Tibial nerve (tissue), 4 donors: Measurements from ENCODE around the gene IL20. TPM values are rescaled to one million over a fixed set of nuclear protein-coding genes. Genes with fewer than 3 reads are reported as not detected.

Source experiments
- DNase-seq, 2 donors: peaks; one replicate each; pipeline ENCODE4 v3.0.0-alpha.2; 2019; ENCODE audit warnings: low spot score in 2 of 2
- H3K27ac ChIP-seq, 4 donors: fragments of 200-600 bp; sonication (generic) in 3 of 4; one replicate each; pipeline ENCODE4 v1.5.1; 2017 to 2019; ENCODE audit warnings: mild to moderate bottlenecking in 1 of 4
- H3K27me3 ChIP-seq, 2 donors: fragments of 200-600 bp; sonication (generic) in 1 of 2; one replicate each; pipeline versions ENCODE4 v1.5.1 to v1.6.0; 2017 to 2019
- H3K36me3 ChIP-seq, 3 donors: fragments of 200-600 bp; sonication (generic); one replicate each; pipeline ENCODE4 v1.5.1; 2018 to 2019
- H3K4me1 ChIP-seq, 4 donors: fragments of 200-600 bp; sonication (generic) in 3 of 4; one replicate each; pipeline ENCODE4 v1.5.1; 2017 to 2019
- H3K4me3 ChIP-seq, 4 donors: fragments of 200-600 bp; sonication (generic) in 3 of 4; one replicate each; pipeline ENCODE4 v1.5.1; 2017 to 2019; ENCODE audit warnings: mild to moderate bottlenecking in 1 of 4, moderate library complexity in 1 of 4
- H3K9me3 ChIP-seq, 4 donors: fragments of 200-600 bp; sonication (generic) in 3 of 4; one replicate each; pipeline ENCODE4 v1.5.1; 2017 to 2019
- EP300 ChIP-seq, 2 donors: sonication (generic); formaldehyde crosslinking; IDR thresholded peaks; one replicate each; pipeline ENCODE4 v1.6.1; 2017; ENCODE audit warnings: antibody characterized with exemption in 2 of 2, mild to moderate bottlenecking in 1 of 2
- POLR2A ChIP-seq, 2 donors: fragments of 450-650 bp; IDR thresholded peaks; one replicate each; pipeline ENCODE4 v1.6.1; 2017; ENCODE audit warnings: antibody characterized with exemption in 2 of 2, mild to moderate bottlenecking in 2 of 2, moderate library complexity in 2 of 2
- WGBS, 2 donors: methylation state at CpG; one replicate each; pipeline ENCODE4 v1.1.5; 2018; 5-methylcytosine and 5-hydroxymethylcytosine counted together
- total RNA-seq, 4 donors: library from RNA; depleted of rRNA; stranded (reverse); fragments of >200 nt; gene quantifications; one replicate each; pipeline ENCODE4 v1.1.0, GENCODE V29; 2016
- TF ChIP-seq, protein P1 (sequence below), 5 experiments: fragments of 200-600 bp in 3 of 5; fragments of 450-650 bp in 2 of 5; sonication (generic) in 3 of 5; IDR thresholded peaks; one replicate each; pipeline ENCODE4 v1.5.1; 2016 to 2019; ENCODE audit warnings: antibody characterized with exemption in 5 of 5, mild to moderate bottlenecking in 3 of 5, moderate library complexity in 2 of 5

The IL20 gene
- total RNA-seq, 4 donors from 2014 or later = not detected

GRCh38 chr1:206890125-206891060, 25.0 kb downstream of the IL20 start:
- Histone ChIP-seq H3K27me3 (peaks cover 0 to 13% of the 10 kb centered on the region in 2 donors), H3K27ac (no peak overlapping the region), H3K9me3 (no peaks in the 10 kb centered on the region), H3K36me3 (no peaks in the 10 kb centered on the region), H3K4me1 (no peaks in the 10 kb centered on the region), H3K4me3 (no peak overlapping the region)
- 75 to 77% methylated on average over 15 of the region's 15 CpGs for WGBS, 2 donors
- no peak for DNase-seq
- TF ChIP-seq EP300 (IDR thresholded peaks at IDR 0.05) (peak; percentile 49), POLR2A (IDR thresholded peaks at IDR 0.05) (no peak)

GRCh38 chr1:206891412-206891811, 26.0 kb downstream of the IL20 start:
- no peaks in the 10 kb centered on the region for H3K4me1 ChIP-seq
- H3K9me3 ChIP-seq = no peaks in the 10 kb centered on the region
- TF ChIP-seq, protein P1, sequence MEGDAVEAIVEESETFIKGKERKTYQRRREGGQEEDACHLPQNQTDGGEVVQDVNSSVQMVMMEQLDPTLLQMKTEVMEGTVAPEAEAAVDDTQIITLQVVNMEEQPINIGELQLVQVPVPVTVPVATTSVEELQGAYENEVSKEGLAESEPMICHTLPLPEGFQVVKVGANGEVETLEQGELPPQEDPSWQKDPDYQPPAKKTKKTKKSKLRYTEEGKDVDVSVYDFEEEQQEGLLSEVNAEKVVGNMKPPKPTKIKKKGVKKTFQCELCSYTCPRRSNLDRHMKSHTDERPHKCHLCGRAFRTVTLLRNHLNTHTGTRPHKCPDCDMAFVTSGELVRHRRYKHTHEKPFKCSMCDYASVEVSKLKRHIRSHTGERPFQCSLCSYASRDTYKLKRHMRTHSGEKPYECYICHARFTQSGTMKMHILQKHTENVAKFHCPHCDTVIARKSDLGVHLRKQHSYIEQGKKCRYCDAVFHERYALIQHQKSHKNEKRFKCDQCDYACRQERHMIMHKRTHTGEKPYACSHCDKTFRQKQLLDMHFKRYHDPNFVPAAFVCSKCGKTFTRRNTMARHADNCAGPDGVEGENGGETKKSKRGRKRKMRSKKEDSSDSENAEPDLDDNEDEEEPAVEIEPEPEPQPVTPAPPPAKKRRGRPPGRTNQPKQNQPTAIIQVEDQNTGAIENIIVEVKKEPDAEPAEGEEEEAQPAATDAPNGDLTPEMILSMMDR (IDR thresholded peaks at IDR 0.05) = no peak
- TF ChIP-seq POLR2A (IDR thresholded peaks at IDR 0.05) (no peak), EP300 (IDR thresholded peaks at IDR 0.05) (no peak)
- no peak overlapping the region for H3K4me3 ChIP-seq
- H3K27me3 ChIP-seq = peaks cover 0 to 13% of the 10 kb centered on the region in 2 donors
- H3K36me3 ChIP-seq = no peaks in the 10 kb centered on the region
- DNase-seq = no peak
- 80 to 83% methylated on average over 1 of the region's 1 CpG for WGBS, 2 donors
- no peak overlapping the region for H3K27ac ChIP-seq

DNA sequence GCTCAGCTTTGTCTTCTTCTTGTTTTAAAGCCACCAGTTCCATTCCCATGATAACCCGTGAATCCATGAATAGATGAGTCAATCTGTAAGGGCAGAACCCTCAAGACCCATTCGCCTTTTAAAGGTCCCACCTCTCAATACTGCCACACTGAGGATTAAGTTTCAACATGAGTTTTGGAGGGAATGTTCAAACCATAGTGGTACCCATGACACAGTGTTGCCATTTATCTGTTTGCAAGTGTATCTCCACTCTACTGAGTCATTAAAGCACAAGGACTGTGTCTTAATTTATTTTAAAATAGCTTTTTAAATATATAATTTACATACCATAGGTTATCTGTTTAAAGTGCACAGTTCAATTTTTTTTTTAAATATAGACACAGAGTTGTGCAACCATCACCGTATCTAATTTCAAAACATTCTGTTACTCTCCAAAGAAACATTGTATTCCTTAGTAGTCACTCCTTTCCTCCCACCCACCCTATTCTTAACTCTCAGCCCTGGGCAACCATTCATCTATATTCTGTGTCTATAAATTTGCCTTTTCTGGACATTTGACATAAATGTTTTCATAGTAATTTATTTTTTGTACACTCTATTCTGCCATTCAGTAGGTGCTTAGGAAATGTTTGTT, 27.0 kb downstream of the IL20 start:
- Histone ChIP-seq H3K4me3 (no peak overlapping the region), H3K36me3 (no peaks in the 10 kb centered on the region), H3K27me3 (peaks cover 0 to 13% of the 10 kb centered on the region in 2 donors), H3K27ac (no peak overlapping the region), H3K4me1 (no peaks in the 10 kb centered on the region), H3K9me3 (no peaks in the 10 kb centered on the region)
- no peak for DNase-seq
- no peak for TF ChIP-seq EP300 (IDR thresholded peaks at IDR 0.05)
- no peak for TF ChIP-seq POLR2A (IDR thresholded peaks at IDR 0.05)
- TF ChIP-seq, protein P1 (IDR thresholded peaks at IDR 0.05) = no peak
- 74 to 76% methylated on average over 3 of the region's 3 CpGs for WGBS, 2 donors

DNA sequence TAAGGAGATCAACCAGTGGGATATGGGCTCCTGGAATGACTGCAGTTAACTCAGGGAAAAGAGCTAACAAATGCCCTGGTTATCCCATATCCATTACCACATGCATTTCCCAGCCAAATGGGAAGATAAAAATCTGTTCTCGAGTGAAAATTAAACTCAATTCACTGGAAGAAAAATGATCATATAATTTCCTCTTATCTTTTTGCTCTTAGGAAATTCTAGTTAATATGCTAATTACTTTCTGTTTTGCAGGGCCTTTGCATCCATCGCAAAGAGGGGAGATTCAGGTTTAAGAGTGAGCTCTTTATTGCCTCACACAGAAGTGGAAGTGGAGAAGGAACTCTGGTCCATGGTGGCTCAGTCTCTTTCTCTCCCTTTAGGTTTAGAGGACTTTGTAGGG, 28.0 kb downstream of the IL20 start:
- 80 to 87% methylated on average over 2 of the region's 2 CpGs for WGBS, 2 donors
- TF ChIP-seq, protein P1 (IDR thresholded peaks at IDR 0.05) = no peak
- TF ChIP-seq POLR2A (IDR thresholded peaks at IDR 0.05) (no peak), EP300 (IDR thresholded peaks at IDR 0.05) (no peak)

DNA sequence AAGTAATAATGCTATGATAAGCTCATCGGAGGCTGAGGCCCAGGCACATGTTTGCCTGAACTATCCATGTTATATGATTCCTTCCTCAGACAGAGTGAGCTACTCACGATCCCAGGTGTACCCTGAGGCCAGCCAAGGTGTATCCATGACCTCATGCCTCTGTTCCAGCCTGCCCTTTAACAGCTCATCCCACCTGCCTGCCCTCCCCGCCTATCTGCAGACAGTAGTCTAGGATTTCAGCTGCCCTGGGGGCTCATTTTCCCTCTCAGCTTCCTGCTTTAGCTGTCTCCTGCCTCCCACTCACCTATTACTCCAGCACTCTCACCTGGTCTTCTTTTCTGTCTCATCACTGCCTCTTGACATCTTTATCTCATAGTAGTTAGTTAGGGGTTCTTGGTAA, 29.9 kb downstream of the IL20 start:
- H3K4me1 ChIP-seq = no peaks in the 10 kb centered on the region
- H3K27ac ChIP-seq = no peak overlapping the region
- WGBS, 2 donors = 75 to 82% methylated on average over 3 of the region's 3 CpGs
- DNase-seq = no peak
- H3K4me3 ChIP-seq = no peak overlapping the region
- no peaks in the 10 kb centered on the region for H3K36me3 ChIP-seq
- peaks cover 0 to 3% of the 10 kb centered on the region in 2 donors for H3K27me3 ChIP-seq
- TF ChIP-seq, protein P1 (IDR thresholded peaks at IDR 0.05) = no peak
- TF ChIP-seq EP300 (IDR thresholded peaks at IDR 0.05) (no peak), POLR2A (IDR thresholded peaks at IDR 0.05) (no peak)
- H3K9me3 ChIP-seq = no peaks in the 10 kb centered on the region

More for the DNA sequence above, 28.0 kb downstream of the IL20 start:
- no peaks in the 10 kb centered on the region for H3K9me3 ChIP-seq
- no peak for DNase-seq
- H3K27me3 ChIP-seq = peaks cover 0 to 13% of the 10 kb centered on the region in 2 donors
- H3K27ac ChIP-seq = no peak overlapping the region
- H3K4me3 ChIP-seq = no peak overlapping the region
- no peaks in the 10 kb centered on the region for H3K4me1 ChIP-seq
- no peaks in the 10 kb centered on the region for H3K36me3 ChIP-seq
